HG03460 (cell line): ENCODE data around the gene ELOVL7.
"Not testable (repeated sequence)": the region's sequence is repeated elsewhere in the genome, so short reads cannot be mapped to it uniquely, and the experiment has no call there.

Experiments used
- ATAC-seq: cut with Tn5 transposase; IDR thresholded peaks from one replicate; pipeline ENCODE4 v1.9.1; 2021; ENCODE audit not compliant: unreplicated experiment

The ELOVL7 gene

GRCh38 chr5:60843936-60844905, at the start of gene ELOVL7:
ELOVL7 (minus strand) TSS chr5:60844269; CDS start chr5:60787397, 56,872 bp downstream.
- ATAC-seq = peak; percentile 96

GRCh38 chr5:60893521-60893920, 49.5 kb upstream of the ELOVL7 start:
- ATAC-seq = no peak

GRCh38 chr5:60891667-60892066, 47.6 kb upstream of the ELOVL7 start:
- no peak for ATAC-seq

GRCh38 chr5:60888359-60889061, 44.4 kb upstream of the ELOVL7 start:
- ATAC-seq = no peak

- ATAC-seq = no peak
These were observed 43.7 kb upstream of the ELOVL7 start for GRCh38 chr5:60887746-60888145.

- ATAC-seq = no peak
These were observed 43.0 kb upstream of the ELOVL7 start for GRCh38 chr5:60887096-60887495.

- no peak for ATAC-seq
These were observed 42.1 kb upstream of the ELOVL7 start for GRCh38 chr5:60886158-60886557.

GRCh38 chr5:60883229-60883628, 39.2 kb upstream of the ELOVL7 start:
- ATAC-seq = no peak

GRCh38 chr5:60872892-60873291, 28.8 kb upstream of the ELOVL7 start:
- no peak for ATAC-seq

- no peak for ATAC-seq
These were observed 26.8 kb upstream of the ELOVL7 start for GRCh38 chr5:60870857-60871256.

GRCh38 chr5:60860572-60860971, 16.5 kb upstream of the ELOVL7 start:
- not testable (repeated sequence) for ATAC-seq

- no peak for ATAC-seq
These were observed 12.0 kb upstream of the ELOVL7 start for GRCh38 chr5:60856066-60856465.

GRCh38 chr5:60852940-60853339, 8.9 kb upstream of the ELOVL7 start:
- no peak for ATAC-seq

- no peak for ATAC-seq
These were observed 8.2 kb upstream of the ELOVL7 start for GRCh38 chr5:60852317-60852716.

GRCh38 chr5:60851626-60852025, 7.6 kb upstream of the ELOVL7 start:
- no peak for ATAC-seq

GRCh38 chr5:60846298-60846697, 2.2 kb upstream of the ELOVL7 start:
- no peak for ATAC-seq

GRCh38 chr5:60843386-60843935, 608 bp downstream of the ELOVL7 start:
- ATAC-seq = peak; percentile 29

GRCh38 chr5:60842871-60843385, 1.1 kb downstream of the ELOVL7 start:
- ATAC-seq = no peak

GRCh38 chr5:60841361-60841760, 2.7 kb downstream of the ELOVL7 start:
- ATAC-seq = no peak

- ATAC-seq = no peak
These were observed 7.9 kb downstream of the ELOVL7 start for GRCh38 chr5:60836131-60836530.

- ATAC-seq = no peak
These were observed 8.5 kb downstream of the ELOVL7 start for GRCh38 chr5:60835554-60835953.
